KMS-11 (cell line): ENCODE measurements around the gene MIPOL1.
"Not testable (repeated sequence)": the region's sequence is repeated elsewhere in the genome, so short reads cannot be mapped to it uniquely, and the experiment has no call there.

Experiments used
- H2AFZ ChIP-seq: fragments of 200-600 bp; sonication (generic); 2 replicates; pipeline ENCODE4 v1.6.1; 2016; ENCODE audit warnings: antibody characterized with exemption, mixed run types, low read depth
- H3K27ac ChIP-seq: fragments of 200-600 bp; sonication (generic); 2 replicates; pipeline ENCODE4 v1.6.1; 2016; ENCODE audit warnings: mild to moderate bottlenecking, mixed run types
- H3K27me3 ChIP-seq: fragments of 200-600 bp; sonication (generic); 2 replicates; pipeline ENCODE4 v1.6.1; 2017; ENCODE audit warnings: mild to moderate bottlenecking, low read depth, mixed run types, moderate library complexity; ENCODE audit not compliant: insufficient read depth
- H3K36me3 ChIP-seq: fragments of 200-600 bp; sonication (generic); 2 replicates; pipeline ENCODE4 v1.6.1; 2017; ENCODE audit warnings: mild to moderate bottlenecking, mixed run types; ENCODE audit not compliant: insufficient read depth
- H3K4me1 ChIP-seq: fragments of 200-600 bp; sonication (generic); 2 replicates; pipeline ENCODE4 v1.6.1; 2016; ENCODE audit warnings: mild to moderate bottlenecking, low read depth, mixed run types; ENCODE audit not compliant: poor library complexity, severe bottlenecking
- H3K4me2 ChIP-seq: fragments of 200-600 bp; sonication (generic); 2 replicates; pipeline ENCODE4 v1.7.0; 2016; ENCODE audit warnings: mild to moderate bottlenecking, mixed run types
- H3K4me3 ChIP-seq: fragments of 200-600 bp; sonication (generic); IDR thresholded peaks from 2 replicates; pipeline ENCODE4 v1.6.1; 2017; ENCODE audit warnings: low read depth, low read length, mixed read lengths; ENCODE audit not compliant: insufficient read depth
- H3K79me2 ChIP-seq: fragments of 200-600 bp; sonication (generic); 2 replicates; pipeline ENCODE4 v1.6.1; 2016; ENCODE audit warnings: low read depth, mixed run types; ENCODE audit not compliant: insufficient read depth
- H3K9ac ChIP-seq: fragments of 200-600 bp; sonication (generic); 2 replicates; pipeline ENCODE4 v1.6.1; 2016; ENCODE audit warnings: mild to moderate bottlenecking, mixed run types
- H4K20me1 ChIP-seq: fragments of 200-600 bp; sonication (generic); 2 replicates; pipeline ENCODE4 v1.6.1; 2016; ENCODE audit warnings: mild to moderate bottlenecking, mixed run types; ENCODE audit not compliant: insufficient read depth
- CTCF ChIP-seq: fragments of 200-600 bp; sonication (generic); conservative IDR thresholded peaks from 2 replicates; pipeline ENCODE4 v1.6.1; 2017; ENCODE audit warnings: low read depth, mild to moderate bottlenecking, antibody characterized with exemption, low read length, moderate library complexity, mixed read lengths

MIPOL1 gene

GRCh38 chr14:37318938-37319337 lies 121.2 kb downstream of the MIPOL1 start:
- no peak overlapping the region for H2AFZ ChIP-seq
- H3K36me3 ChIP-seq = no peaks in the 10 kb centered on the region
- H3K4me1 ChIP-seq = no peaks in the 10 kb centered on the region
- no peak for TF ChIP-seq CTCF
- H3K27me3 ChIP-seq = no peaks in the 10 kb centered on the region
- H4K20me1 ChIP-seq = no peaks in the 10 kb centered on the region
- H3K4me3 ChIP-seq = no peak overlapping the region
- no peak overlapping the region for H3K9ac ChIP-seq
- H3K4me2 ChIP-seq = no peak overlapping the region
- H3K27ac ChIP-seq = no peak overlapping the region
- no peaks in the 10 kb centered on the region for H3K79me2 ChIP-seq

GRCh38 chr14:37320106-37320505 lies 122.4 kb downstream of the MIPOL1 start:
- Histone ChIP-seq H4K20me1 (no peaks in the 10 kb centered on the region), H3K4me2 (no peak overlapping the region), H3K27ac (no peak overlapping the region), H2AFZ (no peak overlapping the region), H3K9ac (no peak overlapping the region), H3K4me1 (no peaks in the 10 kb centered on the region), H3K36me3 (no peaks in the 10 kb centered on the region), H3K79me2 (no peaks in the 10 kb centered on the region), H3K4me3 (no peak overlapping the region), H3K27me3 (no peaks in the 10 kb centered on the region)
- TF ChIP-seq CTCF = no peak

DNA sequence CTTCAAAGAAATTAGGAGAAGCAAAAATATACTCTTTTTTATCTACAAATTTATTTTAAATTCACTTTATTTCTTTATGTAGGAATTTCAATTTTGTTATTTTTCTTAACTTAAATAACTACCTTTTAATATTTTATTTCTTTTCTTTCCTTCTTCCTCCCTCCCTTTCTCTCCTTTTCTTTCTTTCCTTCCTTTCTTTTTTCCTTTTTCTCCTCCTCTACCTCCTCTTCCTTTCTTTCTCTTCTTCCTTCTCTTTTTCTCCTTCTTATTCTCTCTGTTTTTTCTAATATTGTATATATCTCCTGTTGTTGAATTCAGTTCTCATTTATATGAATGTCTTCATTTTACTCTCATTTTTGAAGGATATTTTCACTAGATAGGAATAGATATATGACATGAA lies 127.6 kb downstream of the MIPOL1 start:
- H3K9ac ChIP-seq = no peak overlapping the region
- no peak overlapping the region for H3K27ac ChIP-seq
- no peak overlapping the region for H3K4me2 ChIP-seq
- no peak overlapping the region for H3K4me3 ChIP-seq
- H3K27me3 ChIP-seq = no peaks in the 10 kb centered on the region
- no peaks in the 10 kb centered on the region for H4K20me1 ChIP-seq
- no peaks in the 10 kb centered on the region for H3K4me1 ChIP-seq
- H3K36me3 ChIP-seq = no peaks in the 10 kb centered on the region
- no peaks in the 10 kb centered on the region for H3K79me2 ChIP-seq
- no peak for TF ChIP-seq CTCF
- H2AFZ ChIP-seq = no peak overlapping the region

DNA sequence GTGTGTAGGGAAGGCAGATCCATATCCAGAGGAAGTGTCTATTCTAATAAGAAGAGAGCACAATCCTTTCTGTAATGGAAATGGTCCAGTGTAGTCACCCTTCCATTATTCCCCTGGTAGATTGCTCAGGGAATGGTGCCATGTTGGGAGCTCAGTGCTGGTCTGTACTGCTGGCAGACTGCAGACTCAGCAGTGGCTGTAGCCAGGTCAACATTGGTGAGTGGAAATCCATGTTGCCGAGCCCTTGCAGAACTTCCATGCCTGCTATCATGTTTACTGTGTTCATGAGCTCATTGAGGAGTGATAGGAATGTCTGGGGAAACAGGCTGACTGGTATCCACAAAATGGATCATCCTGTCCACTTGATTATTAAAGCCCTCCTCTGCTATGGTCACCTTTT lies 128.7 kb downstream of the MIPOL1 start:
- TF ChIP-seq CTCF = no peak
- Histone ChIP-seq H3K9ac (no peak overlapping the region), H3K27ac (no peak overlapping the region), H4K20me1 (no peaks in the 10 kb centered on the region), H3K36me3 (no peaks in the 10 kb centered on the region), H2AFZ (no peak overlapping the region), H3K4me2 (no peak overlapping the region), H3K4me1 (no peaks in the 10 kb centered on the region), H3K4me3 (no peak overlapping the region), H3K79me2 (no peaks in the 10 kb centered on the region), H3K27me3 (no peaks in the 10 kb centered on the region)

GRCh38 chr14:37327933-37328332 lies 130.2 kb downstream of the MIPOL1 start:
- not testable (repeated sequence) for H3K36me3 ChIP-seq, H3K4me1 ChIP-seq, H2AFZ ChIP-seq, H3K9ac ChIP-seq, H3K4me3 ChIP-seq, H3K27me3 ChIP-seq, H3K4me2 ChIP-seq, H4K20me1 ChIP-seq, H3K27ac ChIP-seq, H3K79me2 ChIP-seq
